Neural cell (in vitro differentiated cells): Measurements from ENCODE around the gene AIF1L. TPM values are rescaled to one million over a fixed set of nuclear protein-coding genes. Genes with fewer than 3 reads are reported as not detected.

Source experiments
- H2AFZ ChIP-seq: fragments of 200-600, 300-800 bp; sonication (generic), shearing (Covaris generic); 2 replicates; pipeline ENCODE4 v1.6.0; 2014; ENCODE audit warnings: low read depth, mild to moderate bottlenecking, antibody characterized with exemption, low read length, moderate library complexity
- H3F3A ChIP-seq: fragments of 200-600 bp; shearing (Covaris generic); 2 replicates; pipeline ENCODE4 v1.6.1; 2016; ENCODE audit warnings: mild to moderate bottlenecking, moderate library complexity, mixed read lengths, antibody characterized with exemption, low read length; ENCODE audit not compliant: insufficient read depth, poor library complexity, severe bottlenecking
- H3K27ac ChIP-seq: fragments of 200-600, 300-800 bp; sonication (generic), shearing (Covaris generic); 2 replicates; pipeline ENCODE4 v1.5.1; 2014; ENCODE audit warnings: mild to moderate bottlenecking, low read length, moderate library complexity
- H3K27me3 ChIP-seq: fragments of 300-800, 200-600 bp; sonication (generic), shearing (Covaris generic); 2 replicates; pipeline ENCODE4 v1.6.0; 2014; ENCODE audit warnings: mild to moderate bottlenecking, low read depth, low read length, moderate library complexity; ENCODE audit not compliant: insufficient read depth
- H3K36me3 ChIP-seq: fragments of 300-800, 200-600 bp; sonication (generic), shearing (Covaris generic); 2 replicates; pipeline ENCODE4 v1.5.1; 2014; ENCODE audit warnings: mild to moderate bottlenecking, antibody characterized with exemption, low read length, moderate library complexity; ENCODE audit not compliant: insufficient read depth
- H3K4me2 ChIP-seq: fragments of 300-800, 200-600 bp; sonication (generic), shearing (Covaris generic); 2 replicates; pipeline ENCODE4 v1.6.0; 2014; ENCODE audit warnings: mild to moderate bottlenecking, low read length
- H3K4me3 ChIP-seq: fragments of 300-800, 200-600 bp; sonication (generic), shearing (Covaris generic); 2 replicates; pipeline ENCODE4 v1.5.1; 2014; ENCODE audit warnings: mild to moderate bottlenecking, low read length, moderate library complexity
- H3K79me2 ChIP-seq: fragments of 200-600 bp; shearing (Covaris generic); replicated peaks from 2 replicates; pipeline ENCODE4 v1.6.0; 2014; ENCODE audit warnings: mild to moderate bottlenecking, low read length, moderate library complexity; ENCODE audit not compliant: insufficient read depth
- H3K9ac ChIP-seq: fragments of 300-800, 200-600 bp; sonication (generic), shearing (Covaris generic); 2 replicates; pipeline ENCODE4 v1.6.1; 2016; ENCODE audit warnings: mild to moderate bottlenecking, low read length, mixed read lengths
- H3K9me2 ChIP-seq: fragments of 200-600 bp; shearing (Covaris generic); 2 replicates; pipeline ENCODE4 v1.6.1; 2016; ENCODE audit warnings: mild to moderate bottlenecking, low read length, mixed read lengths; ENCODE audit not compliant: insufficient read depth
- H3K9me3 ChIP-seq: fragments of 200-600, 300-800 bp; sonication (generic), shearing (Covaris generic); 2 replicates; pipeline ENCODE4 v1.6.1; 2016; ENCODE audit warnings: mild to moderate bottlenecking, mixed run types, low read length, moderate library complexity, mixed read lengths
- H4K20me1 ChIP-seq: fragments of 200-600 bp; shearing (Covaris generic); 2 replicates; pipeline ENCODE4 v1.6.1; 2016; ENCODE audit warnings: mild to moderate bottlenecking, mixed run types; ENCODE audit not compliant: insufficient read depth
- EP300 ChIP-seq: fragments of 450-650 bp; conservative IDR thresholded peaks from 2 replicates; pipeline ENCODE4 v1.6.1; 2014; ENCODE audit warnings: antibody characterized with exemption, mild to moderate bottlenecking, moderate library complexity; ENCODE audit not compliant: poor library complexity, severe bottlenecking
- EZH2 ChIP-seq: fragments of 200-600, 300-800 bp; shearing (Covaris generic), sonication (generic); IDR thresholded peaks from 2 replicates; pipeline ENCODE4 v1.6.1; 2014; ENCODE audit warnings: antibody characterized with exemption, low read length, borderline replicate concordance, mild to moderate bottlenecking; ENCODE audit not compliant: insufficient read depth, poor library complexity, severe bottlenecking
- MXI1 ChIP-seq: fragments of 450-650 bp; conservative IDR thresholded peaks from 2 replicates; pipeline ENCODE4 v1.6.1; 2014; ENCODE audit warnings: antibody characterized with exemption, mild to moderate bottlenecking; ENCODE audit not compliant: poor library complexity, severe bottlenecking
- POLR2AphosphoS5 ChIP-seq: IDR thresholded peaks from 2 replicates; pipeline ENCODE4 v1.6.1; 2012
- RAD21 ChIP-seq: fragments of 450-650 bp; conservative IDR thresholded peaks from 2 replicates; pipeline ENCODE4 v1.6.1; 2014; ENCODE audit warnings: antibody characterized with exemption, mild to moderate bottlenecking, moderate library complexity
- REST ChIP-seq: IDR thresholded peaks from 2 replicates; pipeline ENCODE4 v1.6.1; 2012; ENCODE audit warnings: borderline replicate concordance
- SMC3 ChIP-seq: fragments of 450-650 bp; conservative IDR thresholded peaks from 2 replicates; pipeline ENCODE4 v1.6.1; 2014; ENCODE audit warnings: antibody characterized with exemption, mild to moderate bottlenecking, moderate library complexity; ENCODE audit not compliant: poor library complexity
- TAF1 ChIP-seq: IDR thresholded peaks from 2 replicates; pipeline ENCODE4 v1.6.1; 2012; ENCODE audit warnings: low read depth
- polyA plus RNA-seq: library from polyadenylated mRNA; depleted of rRNA; stranded (reverse); fragments of >200 nt; gene quantifications from 2 replicates; pipeline ENCODE4 v1.2.3, GENCODE V29; 2014
- TF ChIP-seq, protein P1 (sequence below): fragments of 450-650 bp; IDR thresholded peaks from 2 replicates; pipeline ENCODE4 v1.5.1; 2014; ENCODE audit warnings: antibody characterized with exemption, mild to moderate bottlenecking, moderate library complexity; ENCODE audit not compliant: poor library complexity, severe bottlenecking

Gene AIF1L
- polyA plus RNA-seq, 1 donor from 2014 or later: 3.4 TPM

- H3K27me3 ChIP-seq: no peaks in the 10 kb centered on the region
- no peaks in the 10 kb centered on the region for H3K9me3 ChIP-seq
- no peaks in the 10 kb centered on the region for H3K79me2 ChIP-seq
- H3K4me3 ChIP-seq: no peak overlapping the region
- H4K20me1 ChIP-seq: no peaks in the 10 kb centered on the region
- no peak overlapping the region for H3K27ac ChIP-seq
- TF ChIP-seq MXI1: no peak
- no peak overlapping the region for H3K9ac ChIP-seq
- no peak overlapping the region for H3K4me2 ChIP-seq
- H3K9me2 ChIP-seq: no peaks in the 10 kb centered on the region
- no peak overlapping the region for H2AFZ ChIP-seq
- H3K36me3 ChIP-seq: no peaks in the 10 kb centered on the region
- H3F3A ChIP-seq: no peaks in the 10 kb centered on the region
These were observed 7.2 kb downstream of the AIF1L start for GRCh38 chr9:131103535-131103934.

- H3K27me3 ChIP-seq: no peaks in the 10 kb centered on the region
- H2AFZ ChIP-seq: no peak overlapping the region
- no peaks in the 10 kb centered on the region for H3K9me2 ChIP-seq
- no peak overlapping the region for H3K27ac ChIP-seq
- no peak overlapping the region for H3K4me2 ChIP-seq
- TF ChIP-seq EP300 (no peak), MXI1 (no peak), RAD21 (no peak), SMC3 (no peak), POLR2AphosphoS5 (no peak)
- TF ChIP-seq, protein P1, sequence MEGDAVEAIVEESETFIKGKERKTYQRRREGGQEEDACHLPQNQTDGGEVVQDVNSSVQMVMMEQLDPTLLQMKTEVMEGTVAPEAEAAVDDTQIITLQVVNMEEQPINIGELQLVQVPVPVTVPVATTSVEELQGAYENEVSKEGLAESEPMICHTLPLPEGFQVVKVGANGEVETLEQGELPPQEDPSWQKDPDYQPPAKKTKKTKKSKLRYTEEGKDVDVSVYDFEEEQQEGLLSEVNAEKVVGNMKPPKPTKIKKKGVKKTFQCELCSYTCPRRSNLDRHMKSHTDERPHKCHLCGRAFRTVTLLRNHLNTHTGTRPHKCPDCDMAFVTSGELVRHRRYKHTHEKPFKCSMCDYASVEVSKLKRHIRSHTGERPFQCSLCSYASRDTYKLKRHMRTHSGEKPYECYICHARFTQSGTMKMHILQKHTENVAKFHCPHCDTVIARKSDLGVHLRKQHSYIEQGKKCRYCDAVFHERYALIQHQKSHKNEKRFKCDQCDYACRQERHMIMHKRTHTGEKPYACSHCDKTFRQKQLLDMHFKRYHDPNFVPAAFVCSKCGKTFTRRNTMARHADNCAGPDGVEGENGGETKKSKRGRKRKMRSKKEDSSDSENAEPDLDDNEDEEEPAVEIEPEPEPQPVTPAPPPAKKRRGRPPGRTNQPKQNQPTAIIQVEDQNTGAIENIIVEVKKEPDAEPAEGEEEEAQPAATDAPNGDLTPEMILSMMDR: no peak
- H3F3A ChIP-seq: no peaks in the 10 kb centered on the region
- H4K20me1 ChIP-seq: no peaks in the 10 kb centered on the region
- H3K79me2 ChIP-seq: no peaks in the 10 kb centered on the region
- no peak overlapping the region for H3K4me3 ChIP-seq
- H3K36me3 ChIP-seq: no peaks in the 10 kb centered on the region
- H3K9me3 ChIP-seq: no peaks in the 10 kb centered on the region
- H3K9ac ChIP-seq: no peak overlapping the region
These were observed 7.8 kb downstream of the AIF1L start for GRCh38 chr9:131104016-131104740.

DNA sequence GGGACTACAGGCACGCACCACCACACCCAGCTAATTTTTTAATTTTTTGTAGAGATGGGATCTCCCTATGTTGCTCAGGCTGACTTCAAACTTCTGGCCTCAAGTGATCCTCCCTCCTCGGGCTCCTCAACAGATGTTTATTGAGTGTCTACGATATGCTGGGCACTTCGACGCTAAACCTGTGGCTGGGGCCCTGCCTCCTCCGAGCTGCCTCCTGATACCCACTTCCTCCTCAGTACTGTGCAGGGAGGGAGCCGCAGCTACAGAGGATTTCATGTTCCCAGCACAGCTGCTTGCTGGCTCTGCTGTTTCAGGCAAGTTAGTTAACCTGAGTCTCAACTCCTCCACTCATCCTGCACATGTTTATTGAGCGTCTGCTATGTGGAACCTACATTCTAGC is 9.6 kb downstream of the AIF1L start:
- H2AFZ ChIP-seq: no peak overlapping the region
- H3K79me2 ChIP-seq: no peaks in the 10 kb centered on the region
- H3K4me2 ChIP-seq: no peak overlapping the region
- H3K9me2 ChIP-seq: no peaks in the 10 kb centered on the region
- H3K9ac ChIP-seq: no peak overlapping the region
- H3F3A ChIP-seq: no peaks in the 10 kb centered on the region
- no peak overlapping the region for H3K27ac ChIP-seq
- no peaks in the 10 kb centered on the region for H3K27me3 ChIP-seq
- H3K9me3 ChIP-seq: no peaks in the 10 kb centered on the region
- TF ChIP-seq SMC3 (no peak), TAF1 (no peak), REST (no peak), EZH2 (no peak), RAD21 (no peak), POLR2AphosphoS5 (no peak), MXI1 (no peak), EP300 (no peak)
- TF ChIP-seq, protein P1: no peak
- H4K20me1 ChIP-seq: no peaks in the 10 kb centered on the region
- H3K36me3 ChIP-seq: no peaks in the 10 kb centered on the region
- H3K4me3 ChIP-seq: no peak overlapping the region
